GM19035 (cell line): ENCODE data around the gene ZBTB47.

Source experiments
- ATAC-seq: cut with Tn5 transposase; IDR thresholded peaks from one replicate; pipeline ENCODE4 v1.9.1; 2021; ENCODE audit not compliant: unreplicated experiment

Gene ZBTB47

GRCh38 chr3:42698216-42698910 is 44.9 kb downstream of the ZBTB47 start:
- no peak for ATAC-seq

- no peak for ATAC-seq
Observed at GRCh38 chr3:42698911-42699230, 45.4 kb downstream of the ZBTB47 start.

- ATAC-seq, result no peak
Observed at GRCh38 chr3:42699511-42699971, 46.0 kb downstream of the ZBTB47 start.

GRCh38 chr3:42700366-42701288 is 47.1 kb downstream of the ZBTB47 start:
- ATAC-seq, result no peak

GRCh38 chr3:42701371-42702065 is 48.0 kb downstream of the ZBTB47 start:
- peak; percentile 58 for ATAC-seq

GRCh38 chr3:42702066-42702951 is 48.8 kb downstream of the ZBTB47 start, which contains the start of gene HHATL:
HHATL (minus strand) TSS chr3:42702798; CDS start chr3:42700826, 1,972 bp downstream.
- ATAC-seq, result no peak

- ATAC-seq, result no peak
Observed at GRCh38 chr3:42702982-42703694, 49.6 kb downstream of the ZBTB47 start.

- ATAC-seq, result no peak
Observed at GRCh38 chr3:42703695-42704025, 50.2 kb downstream of the ZBTB47 start.

- no peak for ATAC-seq
Observed at GRCh38 chr3:42704136-42704841, 50.8 kb downstream of the ZBTB47 start.

- ATAC-seq, result no peak
Observed at GRCh38 chr3:42705058-42705767, 51.7 kb downstream of the ZBTB47 start.

GRCh38 chr3:42705962-42706585 is 52.6 kb downstream of the ZBTB47 start:
- ATAC-seq, result no peak

GRCh38 chr3:42706721-42707619 is 53.5 kb downstream of the ZBTB47 start:
- ATAC-seq, result no peak

GRCh38 chr3:42707620-42708355 is 54.3 kb downstream of the ZBTB47 start:
- ATAC-seq, result no peak

GRCh38 chr3:42708611-42709151 is 55.2 kb downstream of the ZBTB47 start:
- ATAC-seq, result no peak

- ATAC-seq, result no peak
Observed at GRCh38 chr3:42709621-42710020, 56.1 kb downstream of the ZBTB47 start.

- ATAC-seq, result no peak
Observed at GRCh38 chr3:42710323-42711021, 57.0 kb downstream of the ZBTB47 start.
